Umbilical cord (tissue), 2 donors: ENCODE measurements around the gene GPR156. TPM values are rescaled to one million over a fixed set of nuclear protein-coding genes. Genes with fewer than 3 reads are reported as not detected.

Experiments
- DNase-seq: peaks from one replicate; pipeline ENCODE4 v3.0.0-alpha.2; 2015; ENCODE audit warnings: low spot score
- total RNA-seq: library from RNA; depleted of rRNA; stranded (reverse); fragments of >200 nt; gene quantifications from one replicate; pipeline ENCODE4 v1.2.3, GENCODE V29; 2014; ENCODE audit warnings: low replicate concordance; ENCODE audit not compliant: insufficient read depth

The GPR156 gene
- total RNA-seq, 1 donor from 2014 or later, result 0.96 TPM

DNA sequence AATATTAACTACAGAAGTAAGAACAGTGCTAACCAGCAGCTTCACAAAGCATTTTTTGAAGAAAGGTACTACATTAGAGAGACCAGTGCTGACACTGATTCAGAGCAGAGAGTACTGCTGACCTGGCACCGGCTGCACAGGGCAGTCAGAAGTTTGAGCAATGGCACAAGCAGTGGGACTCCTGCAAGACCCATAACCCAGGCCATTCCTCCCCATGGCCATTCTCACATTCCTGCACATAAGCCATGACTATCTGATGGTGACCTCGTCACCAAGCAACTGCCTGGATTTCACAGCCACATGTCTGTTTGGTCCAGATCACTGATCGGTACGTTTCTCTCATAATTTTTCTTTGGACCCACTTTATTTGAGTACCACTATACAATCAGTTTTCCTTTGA lies 88.7 kb downstream of the GPR156 start:
- DNase-seq, result no peak

DNA sequence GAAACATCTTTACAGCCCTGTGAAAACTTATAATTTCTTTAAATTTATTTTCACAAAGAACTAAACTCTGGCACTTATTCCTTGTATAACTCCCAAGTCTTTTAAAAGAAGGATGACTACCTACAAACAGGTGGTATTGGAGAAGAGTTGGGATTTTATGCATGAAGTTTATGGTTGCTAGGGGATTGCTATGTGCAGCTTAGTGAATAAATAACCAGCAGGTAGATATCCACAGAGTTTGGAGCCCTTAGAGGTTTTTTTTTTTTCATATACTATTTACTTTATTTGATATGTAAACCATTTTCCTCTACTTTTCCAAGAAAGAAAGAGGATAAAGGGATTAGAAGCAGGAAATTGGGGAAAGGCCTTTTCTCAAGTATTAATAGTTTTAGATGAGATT lies 91.5 kb downstream of the GPR156 start:
- DNase-seq, result no peak

DNA sequence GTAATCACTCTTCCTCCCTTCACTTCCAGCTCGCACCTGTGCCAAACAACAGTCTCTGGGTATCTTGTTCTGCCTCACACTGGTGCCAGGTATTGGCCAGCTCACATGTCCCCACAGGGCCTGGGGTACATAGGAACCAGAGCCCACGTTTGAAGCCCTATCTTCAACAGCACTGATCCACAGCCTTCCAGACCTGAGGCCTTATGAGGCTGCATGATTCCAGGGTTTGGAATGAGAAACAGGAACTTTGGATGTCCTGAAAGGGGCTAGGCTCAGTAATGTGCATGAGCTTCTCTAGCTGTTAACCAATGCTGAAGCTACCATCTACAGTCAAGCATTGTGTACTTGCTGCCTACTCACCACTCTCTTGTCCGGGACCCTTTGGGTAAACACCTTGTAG lies 92.4 kb downstream of the GPR156 start:
- DNase-seq, result no peak

DNA sequence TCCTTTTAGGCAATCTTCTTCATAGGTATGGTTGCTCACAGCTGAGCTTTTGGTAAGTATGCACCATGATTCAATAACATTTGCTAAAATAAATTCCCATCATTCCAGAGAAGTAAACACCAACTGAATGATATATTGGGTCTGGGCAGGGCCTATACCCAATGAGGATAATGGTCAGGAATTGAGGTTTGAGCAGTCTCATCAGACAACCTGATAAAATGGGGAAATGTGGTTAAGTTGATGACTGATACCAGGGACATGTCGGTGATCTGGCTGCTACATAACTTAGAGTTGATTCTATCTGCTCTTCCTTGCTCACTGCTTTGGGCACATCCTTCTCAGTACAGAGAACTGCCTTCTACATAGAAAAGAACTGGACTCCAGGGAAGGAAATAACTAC lies 92.9 kb downstream of the GPR156 start:
- DNase-seq, result no peak

DNA sequence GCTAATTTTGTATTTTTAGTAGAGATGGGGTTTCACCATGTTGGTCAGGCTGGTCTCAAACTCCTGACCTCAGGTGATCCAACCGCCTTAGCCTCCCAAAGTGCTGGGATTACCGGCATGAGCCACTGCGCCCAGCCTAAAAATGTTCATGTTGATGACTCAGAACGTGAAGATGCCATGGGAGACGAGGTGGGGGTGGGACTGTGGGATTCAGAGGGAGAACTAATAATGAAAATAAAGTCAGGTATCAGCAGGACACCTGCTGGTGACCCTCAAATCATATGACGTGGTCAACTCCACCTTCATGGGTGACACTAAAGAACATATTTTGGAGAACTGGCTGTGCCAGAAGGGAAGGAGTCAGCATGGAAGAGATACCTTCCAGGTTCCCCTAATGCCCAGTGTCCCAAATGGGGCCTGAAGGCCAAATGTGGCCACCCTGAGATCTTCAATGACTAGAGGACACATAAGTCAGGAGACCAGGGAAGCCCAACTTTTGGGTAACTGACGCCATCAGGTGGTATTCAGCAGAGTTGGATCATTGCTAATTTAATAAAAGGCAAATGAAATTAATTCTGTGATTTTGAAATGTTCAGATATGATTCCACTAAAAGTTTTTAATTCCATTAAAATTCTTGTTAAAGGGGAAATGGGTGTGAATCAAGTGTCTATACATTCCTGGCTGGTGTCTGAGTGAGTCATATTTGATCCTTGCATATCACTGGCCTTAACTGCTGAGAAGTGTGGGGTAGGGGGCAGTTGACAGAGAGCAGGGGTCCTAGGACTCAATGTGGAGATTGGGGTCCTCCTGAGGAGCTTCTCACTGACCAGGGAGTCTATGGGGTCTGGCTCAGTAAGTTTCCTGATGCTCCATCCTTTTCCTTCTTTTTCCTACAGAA lies 102.2 kb downstream of the GPR156 start:
- no peak for DNase-seq

DNA sequence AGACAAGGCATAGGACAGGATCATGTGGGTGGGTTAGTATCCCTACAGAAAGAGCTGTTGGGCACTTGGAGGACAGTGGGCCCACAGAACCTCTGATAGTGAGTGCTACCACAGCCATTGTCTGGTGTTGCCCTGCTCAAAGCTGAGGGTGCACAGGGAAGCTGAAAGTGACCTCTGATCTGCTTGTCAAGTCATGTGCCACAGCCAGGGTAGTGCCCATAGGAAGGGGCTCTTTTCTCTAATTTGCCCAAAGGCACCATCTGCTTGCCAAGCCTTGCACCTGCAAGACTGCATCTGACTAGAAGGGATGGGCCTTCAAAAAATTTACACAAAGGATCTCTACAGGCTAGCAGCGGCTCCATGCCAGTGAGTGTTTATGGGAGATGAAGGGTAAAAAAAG lies 103.4 kb downstream of the GPR156 start:
- DNase-seq, result no peak

DNA sequence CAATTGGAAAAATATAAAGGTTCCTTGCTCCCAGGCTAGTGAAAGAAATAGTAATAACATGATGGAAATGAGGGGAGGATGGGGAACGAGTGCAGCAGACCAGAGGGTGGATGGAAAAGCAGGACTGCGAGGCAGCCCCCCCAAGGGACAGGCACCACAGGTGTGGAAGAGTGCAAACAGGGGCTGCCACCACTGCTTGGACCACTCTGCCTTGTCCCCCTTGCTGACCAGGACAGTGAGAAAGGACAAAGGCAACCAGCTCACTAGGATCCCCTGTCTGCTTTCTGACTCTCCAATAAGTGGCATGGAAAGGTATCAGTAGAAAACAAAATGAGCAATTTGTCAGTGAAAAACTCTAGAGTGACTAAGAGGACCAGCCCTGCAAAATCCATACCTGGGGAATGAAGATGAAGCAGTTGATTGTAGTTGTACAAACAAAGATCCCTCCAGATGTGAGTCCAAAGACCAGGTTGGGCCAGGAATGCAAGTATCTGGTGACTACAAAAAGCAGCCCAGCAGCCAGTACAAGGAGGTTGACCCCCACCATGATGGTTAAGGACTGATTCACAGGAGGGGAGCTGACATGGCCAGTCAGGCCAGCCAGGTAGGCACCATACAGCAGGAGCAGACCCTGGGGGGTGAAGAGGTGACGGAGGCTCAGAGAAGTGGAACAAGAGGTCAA lies 104.2 kb downstream of the GPR156 start:
- DNase-seq, result no peak

DNA sequence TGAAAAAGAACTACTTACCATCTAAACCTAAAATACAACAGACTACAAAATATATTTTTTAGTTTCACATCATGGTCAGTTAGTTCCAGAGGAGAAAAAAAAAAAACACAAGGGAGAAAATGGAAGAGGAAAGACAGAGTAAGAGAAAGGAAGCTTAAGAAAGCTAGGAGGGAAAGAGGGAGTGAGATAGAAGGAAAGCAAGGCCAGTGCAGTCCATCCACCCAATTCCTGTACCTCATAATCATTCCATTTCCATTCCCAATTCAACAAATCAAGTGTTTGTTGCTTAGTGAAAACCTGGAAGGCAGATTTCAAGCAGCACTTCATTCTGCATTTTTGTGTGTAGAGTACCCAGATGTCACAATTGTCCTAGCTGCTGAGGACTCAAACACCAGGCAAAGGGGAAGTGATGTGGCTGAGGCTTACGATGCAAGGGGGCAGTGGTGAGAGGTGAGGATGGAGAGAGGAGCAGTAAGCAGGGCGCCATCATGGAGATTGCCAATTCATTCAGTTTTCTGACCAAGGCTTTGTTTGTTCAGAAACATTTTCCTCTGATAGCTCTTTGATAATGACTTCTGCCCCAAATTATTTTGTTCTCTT lies 107.2 kb downstream of the GPR156 start:
- DNase-seq, result peak; percentile 10

DNA sequence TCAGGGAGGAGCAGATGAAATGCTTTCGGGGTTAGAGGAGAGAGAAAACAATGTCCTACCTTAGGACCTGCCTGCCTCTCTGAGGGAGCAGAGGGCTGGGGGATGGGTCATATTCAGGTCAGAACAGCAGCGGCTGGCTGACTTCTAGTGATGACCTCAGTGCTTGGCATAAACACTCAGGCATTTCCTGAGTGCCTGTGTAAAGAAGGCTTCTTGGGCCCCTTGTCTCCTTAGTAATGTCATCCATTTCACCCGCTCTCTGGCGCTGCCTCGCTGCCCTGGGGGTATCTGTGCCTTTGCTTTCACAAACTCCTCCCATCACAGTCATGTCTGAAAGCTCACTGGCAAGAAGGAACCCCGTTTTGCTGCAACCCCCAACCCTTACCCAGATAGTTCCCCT lies 107.9 kb downstream of the GPR156 start:
- peak; percentile 91 for DNase-seq

DNA sequence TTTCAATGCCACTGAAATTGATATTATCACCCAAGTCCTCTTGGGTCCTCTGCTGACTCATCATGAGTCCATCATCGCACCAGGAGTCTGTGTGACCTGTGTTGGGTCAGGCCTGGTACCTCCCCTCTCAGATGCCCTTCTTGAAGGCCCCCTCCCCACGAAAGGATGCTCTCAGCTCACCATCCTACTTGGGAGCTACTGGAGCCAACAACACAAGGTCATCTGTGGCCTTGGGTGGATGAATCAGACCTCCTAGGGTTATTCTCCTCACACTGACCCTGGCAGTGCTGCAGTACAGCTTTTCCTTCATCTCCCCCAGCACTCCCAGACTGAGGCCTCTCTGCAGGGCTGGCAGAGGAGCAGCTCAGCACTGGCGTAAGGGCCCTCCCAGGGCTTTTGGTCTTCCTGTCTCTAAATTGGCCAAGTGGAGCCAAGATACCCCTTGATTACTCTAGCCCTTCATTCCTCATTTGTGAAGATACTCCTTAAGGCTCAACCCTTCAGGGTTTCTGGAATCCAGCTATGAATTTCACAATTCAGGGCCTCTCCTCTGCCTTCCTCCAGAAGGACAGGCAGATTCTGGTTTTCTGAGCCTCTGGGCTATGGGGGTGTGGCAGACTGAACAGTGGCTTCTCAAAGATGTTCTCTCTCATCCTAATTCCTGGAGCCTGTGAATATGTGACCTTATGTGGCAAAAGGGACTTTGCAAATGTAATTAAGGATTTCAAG lies 110.0 kb downstream of the GPR156 start:
- no peak for DNase-seq

DNA sequence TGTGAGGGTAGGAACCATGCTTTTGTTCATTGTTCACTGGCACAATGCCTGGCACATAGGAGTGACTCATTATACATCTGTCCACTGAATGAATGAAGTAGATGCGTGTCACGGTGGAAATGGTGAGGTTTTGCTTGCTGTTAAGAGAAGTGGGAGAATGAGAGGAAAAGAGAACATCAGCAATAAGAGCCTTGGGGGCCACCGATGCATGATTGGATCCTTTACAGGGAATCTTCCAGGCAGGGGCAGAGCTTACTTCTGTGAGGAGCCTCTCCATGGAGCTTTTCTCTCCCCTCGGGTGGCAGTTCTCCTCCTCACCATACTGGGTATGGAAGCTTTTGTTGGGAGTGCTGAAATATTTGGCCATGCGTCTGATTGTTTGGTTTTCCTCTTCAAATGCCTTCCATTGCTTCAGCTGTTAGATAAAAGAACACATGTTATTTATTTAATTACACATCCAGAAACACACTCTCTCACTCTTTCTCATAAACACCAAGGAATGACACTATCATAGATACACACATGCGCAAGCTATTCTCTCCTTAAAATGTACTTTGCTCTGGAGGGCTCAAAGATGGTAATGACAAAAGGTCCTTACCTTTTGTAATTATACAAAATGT lies 111.9 kb downstream of the GPR156 start:
- no peak for DNase-seq

DNA sequence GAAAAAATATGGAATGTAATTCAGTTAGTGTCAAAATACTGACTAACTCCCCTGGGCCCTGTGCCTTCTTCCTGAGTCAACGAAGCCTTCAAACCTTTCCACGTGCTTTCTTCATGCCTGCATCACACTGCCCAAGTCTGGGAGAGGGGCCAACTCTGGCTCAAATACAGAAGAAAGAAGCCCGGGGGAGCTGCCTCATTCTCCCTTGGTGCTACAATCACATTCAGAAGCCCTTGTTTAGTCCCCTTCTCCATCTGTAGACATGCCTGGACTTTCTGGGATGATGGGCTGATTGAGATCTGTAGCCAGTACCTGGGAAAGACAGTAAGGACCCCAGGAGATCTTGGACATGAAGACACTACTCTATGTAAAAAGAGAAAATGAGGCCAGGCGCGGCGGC lies 113.0 kb downstream of the GPR156 start:
- no peak for DNase-seq

DNA sequence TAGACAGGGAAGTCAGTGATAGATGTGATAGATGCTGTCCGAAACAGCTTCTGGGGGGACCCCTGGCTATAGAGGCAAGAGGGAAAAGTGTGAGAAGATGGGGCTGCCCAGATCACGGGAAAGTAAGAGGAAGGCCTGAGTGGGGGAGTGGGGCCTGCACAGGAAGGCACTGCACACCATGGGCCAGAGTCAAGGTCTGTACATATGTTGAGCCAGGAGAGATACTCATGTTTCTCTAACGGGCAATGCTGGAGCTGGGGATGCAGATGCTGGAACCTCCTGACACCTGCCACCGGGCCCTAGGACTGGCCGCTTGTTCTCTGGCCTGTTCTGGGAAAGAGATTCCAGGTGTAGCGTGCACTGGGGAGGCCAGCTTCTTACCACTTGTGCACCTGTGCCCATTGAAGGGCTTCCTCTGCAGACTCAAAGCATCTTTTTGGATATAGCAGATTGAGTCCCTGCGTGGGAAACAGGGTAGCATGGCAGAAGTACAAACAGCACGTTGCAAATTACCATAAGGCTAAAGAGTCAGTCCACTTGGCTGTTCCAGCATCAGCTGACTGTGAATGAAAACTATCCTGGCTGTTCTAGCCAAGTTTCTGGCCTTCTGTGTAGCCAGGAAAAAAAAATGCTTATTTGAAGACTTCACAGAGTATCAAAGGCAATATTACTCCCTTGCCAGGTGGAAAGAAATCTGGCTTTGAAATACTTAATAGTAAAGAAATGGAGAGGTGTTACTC lies 113.7 kb downstream of the GPR156 start:
- no peak for DNase-seq

DNA sequence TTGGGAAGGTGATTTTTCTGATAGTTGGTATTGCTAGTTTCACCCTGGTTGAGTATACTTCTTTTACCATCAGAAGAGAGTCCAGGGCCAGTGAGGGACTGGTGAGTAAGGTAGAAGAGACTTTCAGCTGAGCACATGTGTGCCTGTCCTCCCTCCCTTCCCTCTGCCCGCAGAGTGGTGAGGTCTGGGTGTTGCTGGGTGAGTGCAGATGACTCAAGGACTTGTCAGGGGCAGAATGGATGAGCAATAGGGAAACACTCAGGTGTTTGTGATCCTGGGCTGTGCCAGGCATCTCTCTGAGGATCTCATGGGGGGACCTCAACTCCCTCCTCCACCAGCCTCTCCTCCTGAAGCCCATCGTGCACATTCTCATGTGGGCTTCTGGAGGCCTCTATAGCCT lies 114.8 kb downstream of the GPR156 start:
- DNase-seq, result no peak

DNA sequence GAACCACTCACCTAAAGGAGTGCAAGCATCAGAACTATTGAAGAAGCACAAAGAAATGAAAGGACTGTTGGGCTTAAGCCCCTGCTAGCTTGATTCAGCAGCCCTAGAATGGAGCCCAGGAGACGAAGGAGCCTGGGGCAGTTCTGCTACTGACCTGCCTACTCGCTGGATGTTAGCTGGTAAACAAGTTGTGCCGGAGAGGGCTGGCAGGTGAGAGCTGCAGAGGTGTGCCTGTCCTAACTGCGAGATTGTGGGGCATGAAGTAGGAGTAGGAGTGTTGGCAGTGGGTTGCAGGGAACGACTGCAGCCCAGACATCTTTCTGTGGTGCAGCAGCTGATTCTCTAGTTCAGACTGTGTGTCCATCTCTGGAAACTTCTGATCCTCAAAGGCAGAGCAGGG lies 115.6 kb downstream of the GPR156 start:
- no peak for DNase-seq

DNA sequence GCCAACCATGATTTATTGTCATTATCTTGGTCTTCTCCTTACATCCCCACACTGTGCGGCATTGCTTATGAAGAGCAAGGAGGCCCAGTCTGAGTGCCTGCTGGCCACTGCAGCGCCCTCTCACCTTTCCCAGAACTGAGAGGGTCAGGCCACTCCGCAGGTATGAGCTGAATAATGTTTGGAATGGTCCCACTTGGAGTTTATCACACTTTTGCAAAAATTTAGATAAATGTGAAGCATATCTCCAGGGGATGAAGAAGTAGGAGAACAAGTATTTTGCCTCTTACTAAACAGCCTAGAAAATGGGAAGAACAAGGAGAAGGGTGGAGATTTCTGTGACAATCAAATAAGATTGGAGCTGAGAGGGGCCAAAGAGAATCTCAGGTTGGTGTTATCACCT lies 116.4 kb downstream of the GPR156 start:
- no peak for DNase-seq

DNA sequence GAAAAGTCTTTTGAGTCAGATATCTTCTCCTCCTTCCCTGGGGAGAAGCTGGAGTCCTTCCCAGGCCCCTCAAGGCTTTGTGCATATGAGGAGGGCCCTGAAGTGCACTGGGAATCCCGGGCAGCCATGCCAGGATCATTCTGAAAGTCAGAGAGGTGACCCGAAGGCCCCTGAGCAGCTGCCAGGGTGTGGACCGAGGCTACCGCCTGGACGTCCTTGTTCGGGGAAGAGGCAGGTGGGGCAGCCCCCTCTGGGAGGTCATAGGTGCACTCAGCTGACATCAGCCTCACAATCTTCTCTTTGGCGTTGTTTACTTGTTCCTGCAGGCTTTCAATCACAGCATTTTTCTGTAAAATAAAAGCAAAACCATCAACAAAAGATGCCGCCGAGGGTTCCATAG lies 117.0 kb downstream of the GPR156 start:
- no peak for DNase-seq

DNA sequence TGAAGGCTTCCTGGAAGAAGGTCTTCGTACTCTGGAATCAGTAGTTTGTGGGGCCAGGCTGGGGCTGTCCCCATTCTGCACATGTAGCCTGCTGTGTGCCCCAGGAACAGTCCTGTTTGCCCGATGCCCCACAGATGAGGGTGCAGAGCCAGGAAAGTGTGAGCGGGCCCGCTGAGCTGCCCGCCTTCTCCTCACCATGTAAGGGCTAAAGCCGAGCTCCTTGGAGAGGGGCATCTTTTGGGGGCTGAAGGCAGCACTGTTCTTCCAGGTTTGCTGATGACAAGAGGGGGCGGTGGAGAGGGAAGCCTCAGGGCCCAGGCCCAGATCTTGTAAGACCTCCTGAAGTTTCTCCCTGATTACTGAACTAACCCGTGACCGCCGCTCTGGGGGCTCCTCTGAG lies 117.5 kb downstream of the GPR156 start:
- DNase-seq, result no peak

DNA sequence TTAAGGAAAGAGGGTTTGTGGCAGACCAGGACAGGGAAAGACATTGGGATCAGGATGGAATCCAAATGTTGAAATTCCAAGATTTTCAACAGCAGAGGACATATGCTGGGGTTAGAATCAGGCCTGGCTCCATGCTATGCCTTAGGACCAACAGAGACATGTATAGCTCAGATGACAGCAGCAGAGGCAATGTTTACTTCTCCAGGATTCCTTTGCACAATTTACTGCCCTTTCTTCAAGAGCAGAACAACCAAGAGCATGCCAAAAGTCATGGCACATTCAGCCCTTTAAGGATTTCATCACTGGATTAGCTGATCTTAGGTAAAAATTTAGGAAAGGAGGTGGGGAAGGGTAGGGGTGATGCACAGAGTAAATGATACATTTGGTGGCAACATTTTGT lies 121.2 kb downstream of the GPR156 start:
- no peak for DNase-seq

DNA sequence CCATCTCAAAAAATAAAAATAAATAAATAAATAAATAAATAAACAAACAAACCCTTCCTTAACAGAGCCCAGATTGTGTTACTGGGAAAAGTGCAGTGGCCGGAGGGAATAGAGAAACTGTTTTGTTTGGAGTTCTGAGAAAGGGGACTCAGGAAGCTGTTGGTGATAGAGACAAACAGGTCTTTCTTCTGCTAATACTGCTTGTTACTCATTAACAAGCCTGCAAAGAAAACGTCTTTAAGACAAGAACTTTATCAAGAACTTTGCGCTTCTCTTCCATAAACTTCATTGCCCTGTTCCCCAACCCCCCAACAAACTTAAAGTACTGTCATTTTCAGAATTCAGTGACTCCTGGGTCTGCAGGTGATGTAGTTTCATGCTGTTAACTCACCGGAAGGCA lies 122.0 kb downstream of the GPR156 start:
- no peak for DNase-seq

DNA sequence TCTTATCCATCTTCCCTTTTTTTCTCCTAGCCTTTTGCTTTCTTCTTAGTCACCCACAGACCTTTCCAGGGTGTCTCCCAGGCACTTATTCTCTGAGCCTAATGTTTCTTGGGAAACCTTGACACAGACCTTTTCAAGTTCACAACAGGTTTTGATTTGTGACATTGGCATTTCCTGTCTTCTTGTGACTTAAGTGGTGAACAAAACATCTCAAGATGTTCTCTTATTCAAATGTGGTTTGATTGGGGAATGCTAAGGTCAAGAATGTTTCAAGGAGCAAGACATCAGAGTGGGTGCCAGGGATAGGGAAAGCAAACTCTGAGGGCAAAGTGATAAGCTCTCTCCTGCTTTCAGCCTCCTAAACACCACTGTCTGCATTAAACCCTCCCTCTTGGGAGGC lies 122.6 kb downstream of the GPR156 start:
- DNase-seq, result no peak
